Panc1 (cell line): Measurements from ENCODE around the gene LY6G5B.

Experiments used
- SIN3A ChIP-seq: IDR thresholded peaks from 2 replicates; pipeline ENCODE4 v1.6.1; 2012; ENCODE audit warnings: low read depth, mild to moderate bottlenecking, low read length, moderate library complexity, borderline replicate concordance; ENCODE audit not compliant: insufficient read depth
- TCF7L2 ChIP-seq: IDR thresholded peaks from 2 replicates; pipeline ENCODE4 v1.6.1; 2011; ENCODE audit warnings: mild to moderate bottlenecking, low read depth, low read length, inconsistent platforms
- TF ChIP-seq, protein P1 (sequence below): fragments of 450-650 bp; IDR thresholded peaks from 2 replicates; pipeline ENCODE4 v1.5.1; 2017; ENCODE audit warnings: mild to moderate bottlenecking
- TF ChIP-seq, protein P2 (sequence below), 2 experiments: IDR thresholded peaks; 2 replicates each; pipeline ENCODE4 v1.6.1; 2011 to 2012; ENCODE audit warnings: low read depth in 2 of 2, control low read depth in 1 of 2, low read length in 1 of 2, mild to moderate bottlenecking in 1 of 2, moderate library complexity in 1 of 2; ENCODE audit not compliant: insufficient read depth in 1 of 2

DNA sequence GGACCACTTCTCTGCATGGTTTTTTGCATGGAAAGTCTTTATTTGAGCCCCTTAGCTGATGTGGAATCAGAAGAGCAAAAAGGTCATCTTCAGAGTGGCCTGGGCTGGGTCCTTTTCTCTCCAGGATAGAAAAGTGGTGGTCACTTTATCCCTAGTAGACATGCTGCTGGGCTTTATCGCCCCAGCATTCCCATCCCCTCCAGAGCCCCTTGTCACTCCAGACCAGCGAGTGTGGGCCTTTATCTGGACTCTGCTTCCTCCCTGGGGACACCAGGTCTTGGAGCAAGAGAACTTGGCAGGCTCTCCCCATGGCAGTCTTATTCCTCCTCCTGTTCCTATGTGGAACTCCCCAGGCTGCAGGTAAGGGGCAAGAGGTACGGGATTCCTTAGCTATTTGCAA is 36.8 kb downstream of the LY6G5B start, which contains the start of gene LY6G6F:
- TF ChIP-seq, protein P1, sequence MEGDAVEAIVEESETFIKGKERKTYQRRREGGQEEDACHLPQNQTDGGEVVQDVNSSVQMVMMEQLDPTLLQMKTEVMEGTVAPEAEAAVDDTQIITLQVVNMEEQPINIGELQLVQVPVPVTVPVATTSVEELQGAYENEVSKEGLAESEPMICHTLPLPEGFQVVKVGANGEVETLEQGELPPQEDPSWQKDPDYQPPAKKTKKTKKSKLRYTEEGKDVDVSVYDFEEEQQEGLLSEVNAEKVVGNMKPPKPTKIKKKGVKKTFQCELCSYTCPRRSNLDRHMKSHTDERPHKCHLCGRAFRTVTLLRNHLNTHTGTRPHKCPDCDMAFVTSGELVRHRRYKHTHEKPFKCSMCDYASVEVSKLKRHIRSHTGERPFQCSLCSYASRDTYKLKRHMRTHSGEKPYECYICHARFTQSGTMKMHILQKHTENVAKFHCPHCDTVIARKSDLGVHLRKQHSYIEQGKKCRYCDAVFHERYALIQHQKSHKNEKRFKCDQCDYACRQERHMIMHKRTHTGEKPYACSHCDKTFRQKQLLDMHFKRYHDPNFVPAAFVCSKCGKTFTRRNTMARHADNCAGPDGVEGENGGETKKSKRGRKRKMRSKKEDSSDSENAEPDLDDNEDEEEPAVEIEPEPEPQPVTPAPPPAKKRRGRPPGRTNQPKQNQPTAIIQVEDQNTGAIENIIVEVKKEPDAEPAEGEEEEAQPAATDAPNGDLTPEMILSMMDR = no peak
- TF ChIP-seq SIN3A = no peak
- TF ChIP-seq, protein P2, sequence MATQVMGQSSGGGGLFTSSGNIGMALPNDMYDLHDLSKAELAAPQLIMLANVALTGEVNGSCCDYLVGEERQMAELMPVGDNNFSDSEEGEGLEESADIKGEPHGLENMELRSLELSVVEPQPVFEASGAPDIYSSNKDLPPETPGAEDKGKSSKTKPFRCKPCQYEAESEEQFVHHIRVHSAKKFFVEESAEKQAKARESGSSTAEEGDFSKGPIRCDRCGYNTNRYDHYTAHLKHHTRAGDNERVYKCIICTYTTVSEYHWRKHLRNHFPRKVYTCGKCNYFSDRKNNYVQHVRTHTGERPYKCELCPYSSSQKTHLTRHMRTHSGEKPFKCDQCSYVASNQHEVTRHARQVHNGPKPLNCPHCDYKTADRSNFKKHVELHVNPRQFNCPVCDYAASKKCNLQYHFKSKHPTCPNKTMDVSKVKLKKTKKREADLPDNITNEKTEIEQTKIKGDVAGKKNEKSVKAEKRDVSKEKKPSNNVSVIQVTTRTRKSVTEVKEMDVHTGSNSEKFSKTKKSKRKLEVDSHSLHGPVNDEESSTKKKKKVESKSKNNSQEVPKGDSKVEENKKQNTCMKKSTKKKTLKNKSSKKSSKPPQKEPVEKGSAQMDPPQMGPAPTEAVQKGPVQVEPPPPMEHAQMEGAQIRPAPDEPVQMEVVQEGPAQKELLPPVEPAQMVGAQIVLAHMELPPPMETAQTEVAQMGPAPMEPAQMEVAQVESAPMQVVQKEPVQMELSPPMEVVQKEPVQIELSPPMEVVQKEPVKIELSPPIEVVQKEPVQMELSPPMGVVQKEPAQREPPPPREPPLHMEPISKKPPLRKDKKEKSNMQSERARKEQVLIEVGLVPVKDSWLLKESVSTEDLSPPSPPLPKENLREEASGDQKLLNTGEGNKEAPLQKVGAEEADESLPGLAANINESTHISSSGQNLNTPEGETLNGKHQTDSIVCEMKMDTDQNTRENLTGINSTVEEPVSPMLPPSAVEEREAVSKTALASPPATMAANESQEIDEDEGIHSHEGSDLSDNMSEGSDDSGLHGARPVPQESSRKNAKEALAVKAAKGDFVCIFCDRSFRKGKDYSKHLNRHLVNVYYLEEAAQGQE (IDR thresholded peaks at IDR 0.05; ENCODE audit: insufficient read depth in 1 of 2, low read depth in 2 of 2, low read length in 1 of 2) = no peak
- TF ChIP-seq TCF7L2 = no peak
